ENCODE measurements around the gene MORN5. TPM values are rescaled to one million over a fixed set of nuclear protein-coding genes. Genes with fewer than 3 reads are reported as not detected.

Gene MORN5
- total and polyA plus RNA-seq, 9 of the 15 experiments (the other 6 are each of a cell fraction or from before 2014, with no cell fraction given) = not detected

DNA sequence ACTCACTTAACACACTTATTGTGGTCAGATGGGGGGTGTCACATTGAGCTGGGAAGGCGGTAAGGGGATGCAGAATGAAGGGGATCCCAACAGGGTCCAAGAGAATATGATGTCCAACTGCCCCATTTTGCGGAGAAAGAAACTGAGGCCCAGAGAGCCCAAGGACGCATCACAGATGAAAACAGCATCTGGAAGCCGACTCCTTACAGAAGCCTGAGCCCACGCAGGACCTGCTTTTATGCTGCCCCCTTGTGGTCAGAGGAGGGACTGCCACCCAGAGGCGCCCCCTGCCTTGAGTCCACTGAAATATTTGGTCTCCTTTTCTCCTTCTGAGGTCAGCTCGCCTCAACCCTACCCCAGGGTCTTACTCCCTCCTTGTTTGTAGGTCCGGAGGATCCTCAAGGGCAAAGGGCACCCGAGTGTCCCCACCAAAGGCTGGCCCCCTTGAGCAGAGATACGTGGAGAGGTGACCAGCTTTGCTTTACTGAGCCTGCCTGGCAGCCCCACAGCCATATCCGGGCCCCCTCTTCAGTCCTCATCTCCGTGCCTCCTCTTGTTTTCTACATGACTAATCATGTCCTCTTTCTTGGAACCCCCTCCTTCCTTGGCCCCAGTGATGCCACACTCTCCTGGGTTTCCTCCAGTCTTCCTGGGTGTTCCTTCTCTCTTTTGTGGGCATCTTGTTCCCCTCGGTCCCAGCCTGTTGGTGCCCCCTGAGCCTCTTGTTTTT is 36.6 kb upstream of the MORN5 start (continued):
- TF ChIP-seq ZNF76 (CRISPR knock-in tag; IDR thresholded peaks at IDR 0.05; ENCODE audit: borderline replicate concordance) (no peak), MAFG (tag; conservative IDR thresholded peaks at IDR 0.05) (no peak), NFIC (IDR thresholded peaks at IDR 0.05) (no peak), MAZ (CRISPR knock-in tag; conservative IDR thresholded peaks at IDR 0.05 in 1 of 2, IDR thresholded peaks at IDR 0.05 in 1 of 2) (peak in 1 of 2 experiments; percentile 42; a peak in 1 of 4 replicates), PTTG1 (tag; IDR thresholded peaks at IDR 0.05; ENCODE audit: low read depth) (no peak), TEAD4 (IDR thresholded peaks at IDR 0.05; ENCODE audit: low read length) (peak; percentile 29; the same call in 1 of the 2 replicates), TEAD4 (CRISPR knock-in tag; IDR thresholded peaks at IDR 0.05; ENCODE audit: borderline replicate concordance) (no peak), PYGO2 (tag; IDR thresholded peaks at IDR 0.05) (no peak), NR3C1 (CRISPR knock-in tag; IDR thresholded peaks at IDR 0.05) (no peak), PHF20 (IDR thresholded peaks at IDR 0.05; ENCODE audit: partially characterized antibody) (no peak), SMC3 (conservative IDR thresholded peaks at IDR 0.05; ENCODE audit: insufficient read depth, low read depth, low read length) (peak; percentile 97), ZNF583 (CRISPR knock-in tag; IDR thresholded peaks at IDR 0.05) (no peak), RBBP5 (IDR thresholded peaks at IDR 0.05; ENCODE audit: borderline replicate concordance, insufficient read depth, low read length, poor library complexity, severe bottlenecking) (no peak), PURB (CRISPR knock-in tag; IDR thresholded peaks at IDR 0.05; ENCODE audit: low read depth) (no peak), ARID1B (IDR thresholded peaks at IDR 0.05) (no peak), ZNF3 (CRISPR knock-in tag; IDR thresholded peaks at IDR 0.05) (no peak), GABPB2 (CRISPR knock-in tag; conservative IDR thresholded peaks at IDR 0.05) (no peak), POLR2AphosphoS2 (IDR thresholded peaks at IDR 0.05; ENCODE audit: low read length) (no peak), KAT7 (CRISPR knock-in tag; IDR thresholded peaks at IDR 0.05; ENCODE audit: borderline replicate concordance) (no peak)
- TF ChIP-seq, protein P1, sequence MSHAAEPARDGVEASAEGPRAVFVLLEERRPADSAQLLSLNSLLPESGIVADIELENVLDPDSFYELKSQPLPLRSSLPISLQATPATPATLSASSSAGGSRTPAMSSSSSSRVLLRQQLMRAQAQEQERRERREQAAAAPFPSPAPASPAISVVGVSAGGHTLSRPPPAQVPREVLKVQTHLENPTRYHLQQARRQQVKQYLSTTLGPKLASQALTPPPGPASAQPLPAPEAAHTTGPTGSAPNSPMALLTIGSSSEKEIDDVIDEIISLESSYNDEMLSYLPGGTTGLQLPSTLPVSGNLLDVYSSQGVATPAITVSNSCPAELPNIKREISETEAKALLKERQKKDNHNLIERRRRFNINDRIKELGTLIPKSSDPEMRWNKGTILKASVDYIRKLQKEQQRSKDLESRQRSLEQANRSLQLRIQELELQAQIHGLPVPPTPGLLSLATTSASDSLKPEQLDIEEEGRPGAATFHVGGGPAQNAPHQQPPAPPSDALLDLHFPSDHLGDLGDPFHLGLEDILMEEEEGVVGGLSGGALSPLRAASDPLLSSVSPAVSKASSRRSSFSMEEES (CRISPR knock-in tag; IDR thresholded peaks at IDR 0.05) = no peak
- TF ChIP-seq, protein P2, sequence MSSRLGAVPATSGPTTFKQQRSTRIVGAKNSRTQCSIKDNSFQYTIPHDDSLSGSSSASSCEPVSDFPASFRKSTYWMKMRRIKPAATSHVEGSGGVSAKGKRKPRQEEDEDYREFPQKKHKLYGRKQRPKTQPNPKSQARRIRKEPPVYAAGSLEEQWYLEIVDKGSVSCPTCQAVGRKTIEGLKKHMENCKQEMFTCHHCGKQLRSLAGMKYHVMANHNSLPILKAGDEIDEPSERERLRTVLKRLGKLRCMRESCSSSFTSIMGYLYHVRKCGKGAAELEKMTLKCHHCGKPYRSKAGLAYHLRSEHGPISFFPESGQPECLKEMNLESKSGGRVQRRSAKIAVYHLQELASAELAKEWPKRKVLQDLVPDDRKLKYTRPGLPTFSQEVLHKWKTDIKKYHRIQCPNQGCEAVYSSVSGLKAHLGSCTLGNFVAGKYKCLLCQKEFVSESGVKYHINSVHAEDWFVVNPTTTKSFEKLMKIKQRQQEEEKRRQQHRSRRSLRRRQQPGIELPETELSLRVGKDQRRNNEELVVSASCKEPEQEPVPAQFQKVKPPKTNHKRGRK (tag; IDR thresholded peaks at IDR 0.05) = no peak
- TF ChIP-seq, protein P3, sequence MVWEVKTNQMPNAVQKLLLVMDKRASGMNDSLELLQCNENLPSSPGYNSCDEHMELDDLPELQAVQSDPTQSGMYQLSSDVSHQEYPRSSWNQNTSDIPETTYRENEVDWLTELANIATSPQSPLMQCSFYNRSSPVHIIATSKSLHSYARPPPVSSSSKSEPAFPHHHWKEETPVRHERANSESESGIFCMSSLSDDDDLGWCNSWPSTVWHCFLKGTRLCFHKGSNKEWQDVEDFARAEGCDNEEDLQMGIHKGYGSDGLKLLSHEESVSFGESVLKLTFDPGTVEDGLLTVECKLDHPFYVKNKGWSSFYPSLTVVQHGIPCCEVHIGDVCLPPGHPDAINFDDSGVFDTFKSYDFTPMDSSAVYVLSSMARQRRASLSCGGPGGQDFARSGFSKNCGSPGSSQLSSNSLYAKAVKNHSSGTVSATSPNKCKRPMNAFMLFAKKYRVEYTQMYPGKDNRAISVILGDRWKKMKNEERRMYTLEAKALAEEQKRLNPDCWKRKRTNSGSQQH (CRISPR knock-in tag; IDR thresholded peaks at IDR 0.05) = no peak

Measured in K562 (cell line).